Vagina (tissue), 2 donors: ENCODE data around the gene ADGRD2. TPM values are rescaled to one million over a fixed set of nuclear protein-coding genes. Genes with fewer than 3 reads are reported as not detected.

ENCODE experiments used
- DNase-seq, 2 donors: peaks; one replicate each; pipeline ENCODE4 v3.0.0-alpha.2; 2017; ENCODE audit errors: extremely low spot score in 2 of 2
- H3K27ac ChIP-seq: fragments of 200-600 bp; sonication (generic); one replicate; pipeline ENCODE4 v1.5.1; 2019
- H3K27me3 ChIP-seq: fragments of 200-600 bp; sonication (generic); one replicate; pipeline ENCODE4 v1.5.1; 2019
- H3K36me3 ChIP-seq, 2 donors: fragments of 200-600 bp; sonication (generic); one replicate each; pipeline ENCODE4 v1.5.1; 2017 to 2019
- H3K4me1 ChIP-seq: fragments of 200-600 bp; sonication (generic); one replicate; pipeline ENCODE4 v1.5.1; 2019
- H3K4me3 ChIP-seq, 2 donors: fragments of 200-600 bp; sonication (generic); 1 replicate in 1 of 2; 2 replicates in 1 of 2; pipeline ENCODE4 v1.5.1; 2016 to 2019
- H3K9me3 ChIP-seq: fragments of 200-600 bp; sonication (generic); one replicate; pipeline ENCODE4 v1.5.1; 2019
- CTCF ChIP-seq, 3 experiments: fragments of 450-650 bp in 2 of 3; fragments of 200-600 bp in 1 of 3; sonication (generic) in 1 of 3; IDR thresholded peaks; one replicate each; pipeline ENCODE4 v1.5.1; 2017 to 2019; ENCODE audit warnings: antibody characterized with exemption in 3 of 3, mild to moderate bottlenecking in 2 of 3, moderate library complexity in 2 of 3
- POLR2A ChIP-seq, 2 donors: fragments of 450-650 bp; IDR thresholded peaks; one replicate each; pipeline ENCODE4 v1.6.1; 2017; ENCODE audit warnings: antibody characterized with exemption in 2 of 2, mild to moderate bottlenecking in 2 of 2, moderate library complexity in 2 of 2
- POLR2AphosphoS5 ChIP-seq, 2 donors: sonication (generic); formaldehyde crosslinking; IDR thresholded peaks; one replicate each; pipeline ENCODE4 v1.9.0; 2017; ENCODE audit warnings: antibody characterized with exemption in 2 of 2, mild to moderate bottlenecking in 2 of 2, low read depth in 1 of 2; ENCODE audit not compliant: insufficient read depth in 1 of 2
- intact Hi-C: fragments of 100-400 bp; cut with DNase I; formaldehyde crosslinking; loops from one replicate; pipeline ENCODE4 v1.15.1; 2023
- total RNA-seq: library from RNA; depleted of rRNA; stranded (reverse); fragments of >200 nt; gene quantifications from one replicate; pipeline ENCODE4 v1.2.3, GENCODE V29; 2016

Gene ADGRD2
- total RNA-seq, 1 donor from 2014 or later: 4.2 TPM

GRCh38 chr9:124517600-124517999, 67.3 kb downstream of the ADGRD2 start:
- TF ChIP-seq POLR2AphosphoS5 (IDR thresholded peaks at IDR 0.05; ENCODE audit: insufficient read depth in 1 of 2, low read depth in 1 of 2) (no peak), CTCF (IDR thresholded peaks at IDR 0.05) (no peak), POLR2A (IDR thresholded peaks at IDR 0.05) (no peak)
- Histone ChIP-seq H3K4me3 (no peak overlapping the region), H3K36me3 (no peaks in the 10 kb centered on the region), H3K27me3 (no peaks in the 10 kb centered on the region), H3K4me1 (no peaks in the 10 kb centered on the region), H3K9me3 (no peaks in the 10 kb centered on the region), H3K27ac (no peak overlapping the region)
- DNase-seq: no peak
- intact Hi-C loops: no loop called here

GRCh38 chr9:124518116-124518515, 67.9 kb downstream of the ADGRD2 start:
- Histone ChIP-seq H3K27me3 (no peaks in the 10 kb centered on the region), H3K4me3 (no peak overlapping the region), H3K9me3 (no peaks in the 10 kb centered on the region), H3K36me3 (no peaks in the 10 kb centered on the region), H3K4me1 (no peaks in the 10 kb centered on the region), H3K27ac (no peak overlapping the region)
- no peak for TF ChIP-seq POLR2AphosphoS5 (IDR thresholded peaks at IDR 0.05; ENCODE audit: insufficient read depth in 1 of 2, low read depth in 1 of 2)
- TF ChIP-seq CTCF (IDR thresholded peaks at IDR 0.05): no peak
- TF ChIP-seq POLR2A (IDR thresholded peaks at IDR 0.05): no peak
- DNase-seq: no peak
- intact Hi-C loops: no loop called here

- no peak overlapping the region for H3K27ac ChIP-seq
- no peaks in the 10 kb centered on the region for H3K27me3 ChIP-seq
- intact Hi-C loops: no loop called here
- TF ChIP-seq POLR2AphosphoS5 (IDR thresholded peaks at IDR 0.05; ENCODE audit: insufficient read depth in 1 of 2, low read depth in 1 of 2): no peak
- no peak for TF ChIP-seq POLR2A (IDR thresholded peaks at IDR 0.05)
- TF ChIP-seq CTCF (IDR thresholded peaks at IDR 0.05): no peak
- no peak for DNase-seq
- no peaks in the 10 kb centered on the region for H3K36me3 ChIP-seq
- H3K9me3 ChIP-seq: no peaks in the 10 kb centered on the region
- H3K4me3 ChIP-seq: no peak overlapping the region
- H3K4me1 ChIP-seq: no peaks in the 10 kb centered on the region
These were observed 70.0 kb downstream of the ADGRD2 start for GRCh38 chr9:124520206-124520596.

GRCh38 chr9:124521142-124521541, 70.9 kb downstream of the ADGRD2 start:
- DNase-seq: no peak
- H3K4me1 ChIP-seq: no peaks in the 10 kb centered on the region
- H3K4me3 ChIP-seq: no peak overlapping the region

More at GRCh38 chr9:124521142-124521541, 70.9 kb downstream of the ADGRD2 start:
- no peaks in the 10 kb centered on the region for H3K9me3 ChIP-seq
- H3K27me3 ChIP-seq: no peaks in the 10 kb centered on the region
- H3K36me3 ChIP-seq: no peaks in the 10 kb centered on the region
- H3K27ac ChIP-seq: no peak overlapping the region
- intact Hi-C loops: no loop called here
- no peak for TF ChIP-seq CTCF (IDR thresholded peaks at IDR 0.05)
- no peak for TF ChIP-seq POLR2A (IDR thresholded peaks at IDR 0.05)
- no peak for TF ChIP-seq POLR2AphosphoS5 (IDR thresholded peaks at IDR 0.05; ENCODE audit: insufficient read depth in 1 of 2, low read depth in 1 of 2)
